ENCODE measurements around the gene SMARCA2. TPM values are rescaled to one million over a fixed set of nuclear protein-coding genes. Genes with fewer than 3 reads are reported as not detected.
A peak's percentile ranks its signal among the peaks of the same experiment; 100 is the strongest.

Gene SMARCA2
- total and polyA plus RNA-seq, 10 of the 15 experiments (the other 5 are each of a cell fraction or from before 2014, with no cell fraction given): 100 to 392 (median 204) TPM

GRCh38 chr9:2016408-2017330, 1.5 kb downstream of the SMARCA2 start:
- ChIA-PET SMC1A (ENCODE audit: uncharacterized antibody, unreplicated experiment) (interaction anchor here (0.7 to 2.2 kb wide), 4 partner anchors 10 to 57 kb away, joined by 3 to 6 read pairs (median 4); no protein-coding TSS in a partner anchor), POLR2A (no interaction called here)
- peaks cover 86% of the 10 kb centered on the region for H3K79me2 ChIP-seq (ENCODE audit: control insufficient read depth, insufficient read depth, low read length)
- TF ChIP-seq ZNF687 (IDR thresholded peaks at IDR 0.05): 0 out of 2 replicates have a peak, but pooled peaks have one; percentile 14
- TF ChIP-seq BCLAF1 (IDR thresholded peaks at IDR 0.05): 0 out of 2 replicates have a peak, but pooled peaks have one; percentile 16
- TF ChIP-seq E2F8 (IDR thresholded peaks at IDR 0.05; ENCODE audit: low read depth, partially characterized antibody): no peak
- TF ChIP-seq HDAC2 (IDR thresholded peaks at IDR 0.05): no peak
- no peak for TF ChIP-seq YBX1 (IDR thresholded peaks at IDR 0.05)
- TF ChIP-seq CBX3 (IDR thresholded peaks at IDR 0.05; ENCODE audit: borderline replicate concordance, low read depth): no peak
- 0 out of 2 replicates have a peak, but pooled peaks have one; percentile 2 for TF ChIP-seq HCFC1 (IDR thresholded peaks at IDR 0.05; ENCODE audit: low read length)
- peak in 1 of 3 experiments; percentile 8; a peak in 1 of 6 replicates for TF ChIP-seq CTCF (IDR thresholded peaks at IDR 0.05 in 2 of 3, conservative IDR thresholded peaks at IDR 0.05 in 1 of 3; ENCODE audit: control insufficient read depth in 2 of 3, extremely low read depth in 1 of 3, insufficient read depth in 1 of 3, low read depth in 3 of 3, low read length in 3 of 3)
- TF ChIP-seq IKZF2 (IDR thresholded peaks at IDR 0.05): peak; percentile 19 to 64

More at GRCh38 chr9:2016408-2017330, 1.5 kb downstream of the SMARCA2 start:
- FAIRE-seq (no peak), DNase-seq (ENCODE audit: low read depth, low spot score) (no peak), ATAC-seq (peak; percentile 21)
- RAD21 ChIA-PET (ENCODE audit: unreplicated experiment): interaction anchor here (0.9 to 1.7 kb wide), 2 partner anchors 14 to 37 kb away, joined by 3 to 7 read pairs; no protein-coding TSS in a partner anchor
- Histone ChIP-seq H3K9ac (ENCODE audit: control insufficient read depth, insufficient read depth, low read length) (peak overlapping the region; percentile 95), H3K36me3 (ENCODE audit: control insufficient read depth in 2 of 2, insufficient read depth in 2 of 2, low read length in 1 of 2) (no peaks in the 10 kb centered on the region; a peak in 1 of 4 replicates), H3K4me1 (ENCODE audit: control insufficient read depth, insufficient read depth, low read length) (peaks cover 12% of the 10 kb centered on the region), H3K4me2 (ENCODE audit: control insufficient read depth, insufficient read depth) (peak overlapping the region; percentile 59; the same call in 1 of the 2 replicates), H3K9me3 (replicated peaks; ENCODE audit: control insufficient read depth, insufficient read depth, low read length) (no peaks in the 10 kb centered on the region), H2AFZ (ENCODE audit: control insufficient read depth, low read depth, low read length) (peak overlapping the region; percentile 55), H4K20me1 (ENCODE audit: control insufficient read depth, insufficient read depth) (no peaks in the 10 kb centered on the region; the same call in 1 of the 2 replicates), H3K27me3 (replicated peaks in 1 of 2; ENCODE audit: control insufficient read depth in 2 of 2, insufficient read depth in 2 of 2, low read length in 1 of 2) (no peaks in the 10 kb centered on the region), H3K4me3 (peak overlapping the region; percentile 95), H3K27ac (ENCODE audit: control insufficient read depth, insufficient read depth) (peak overlapping the region; percentile 91)
- CTCF ChIA-PET: interaction anchor here (0.6 to 1.6 kb wide), 3 partner anchors 70 to 143 kb away, joined by 3 to 8 read pairs (median 3); no protein-coding TSS in a partner anchor
- intact Hi-C loops (cut with micrococcal nuclease; ENCODE audit: unreplicated experiment): loop anchor here (2.0 kb wide), 1 partner anchor 70 kb away; no protein-coding TSS in a partner anchor
- WGBS (ENCODE audit: insufficient coverage, insufficient replicate concordance, low lambda C conversion rate, missing lambda C conversion rate): 1% methylated on average over 67 of the region's 85 CpGs
- in situ Hi-C loops (cut with MboI): no loop called here
- no TSS peak for BruUV-seq (replicated peaks)

Measured in GM12878 (cell line).